B cell (primary cell): ENCODE measurements around the gene WDR70. TPM values are rescaled to one million over a fixed set of nuclear protein-coding genes. Genes with fewer than 3 reads are reported as not detected.

Experiments
- ATAC-seq: fragments of 200-7000 bp; cut with Tn5 transposase; one replicate; pipeline ENCODE4 v1.10.0; 2021; ENCODE audit warnings: low read depth, mild to moderate bottlenecking, moderate number of reproducible peaks, moderate library complexity
- CTCF ChIA-PET: fragments of 350-600 bp; sonication (Branson Sonifier 250); formaldehyde crosslinking; loops from one replicate; lab custom pipeline; 2021; ENCODE audit warnings: antibody characterized with exemption, inconsistent platforms; lab: Charles Lee
- POLR2A ChIA-PET: fragments of 350-600 bp; sonication (Branson Sonifier 250); formaldehyde crosslinking; loops from one replicate; lab custom pipeline; 2021; ENCODE audit warnings: antibody characterized with exemption; lab: Charles Lee
- DNase-seq: peaks from one replicate; pipeline ENCODE4 v3.0.0; 2013
- H2AFZ ChIP-seq: 2 replicates; pipeline ENCODE4 v1.6.1; 2012; ENCODE audit warnings: mild to moderate bottlenecking, low read depth, low read length; ENCODE audit not compliant: insufficient read depth, poor library complexity, severe bottlenecking
- H3K27ac ChIP-seq, 2 donors: 1 replicate in 1 of 2; 2 replicates in 1 of 2; pipeline ENCODE4 v1.5.1; 2012 to 2013; ENCODE audit warnings: low read length in 2 of 2, mild to moderate bottlenecking in 2 of 2, moderate library complexity in 1 of 2
- H3K27me3 ChIP-seq, 4 experiments: fragments of 200-600 bp in 1 of 4; sonication (generic) in 1 of 4; replicated peaks in 1 of 4; 1 replicate in 2 of 4; 2 replicates in 2 of 4; pipeline versions ENCODE4 v1.6.1 to v1.7.0; 2013 to 2016; ENCODE audit warnings: low read length in 3 of 4, mild to moderate bottlenecking in 2 of 4, mixed read lengths in 1 of 4, moderate library complexity in 1 of 4; ENCODE audit not compliant: insufficient read depth in 4 of 4, control insufficient read depth in 3 of 4; ENCODE audit errors: control extremely low read depth in 1 of 4
- H3K36me3 ChIP-seq, 2 experiments: replicated peaks in 1 of 2; 1 replicate in 1 of 2; 2 replicates in 1 of 2; pipeline versions ENCODE4 v1.6.1 to v1.7.1; 2013; ENCODE audit warnings: low read length in 1 of 2; ENCODE audit not compliant: insufficient read depth in 2 of 2, control insufficient read depth in 1 of 2; ENCODE audit errors: control extremely low read depth in 1 of 2, extremely low read depth in 1 of 2
- H3K4me1 ChIP-seq, 2 donors: fragments of 200-600 bp in 1 of 2; sonication (generic) in 1 of 2; 1 replicate in 1 of 2; 2 replicates in 1 of 2; pipeline versions ENCODE4 v1.5.1 to v1.6.1; 2013 to 2017; ENCODE audit warnings: low read length in 2 of 2; ENCODE audit not compliant: control insufficient read depth in 2 of 2, insufficient read depth in 2 of 2
- H3K4me2 ChIP-seq: replicated peaks from 2 replicates; pipeline ENCODE3; 2012; ENCODE audit warnings: mild to moderate bottlenecking, low read depth, low read length; ENCODE audit not compliant: poor library complexity, severe bottlenecking
- H3K4me3 ChIP-seq, 5 experiments: fragments of 200-600 bp in 1 of 5; sonication (generic) in 1 of 5; 1 replicate in 3 of 5; 2 replicates in 2 of 5; pipeline versions ENCODE4 v1.5.1 to v1.7.0; 2011 to 2016; ENCODE audit warnings: low read length in 4 of 5, mild to moderate bottlenecking in 4 of 5, low read depth in 2 of 5, control low read depth in 1 of 5, moderate library complexity in 1 of 5; ENCODE audit not compliant: insufficient read depth in 1 of 5; ENCODE audit errors: control extremely low read depth in 1 of 5, extremely low read depth in 1 of 5
- H3K79me2 ChIP-seq: fragments of 200-600 bp; sonication (generic); one replicate; pipeline ENCODE4 v1.6.0; 2016; ENCODE audit warnings: low read length; ENCODE audit not compliant: control insufficient read depth, insufficient read depth
- H3K9ac ChIP-seq: fragments of 200-600 bp; sonication (generic); 2 replicates; pipeline ENCODE4 v1.6.1; 2017; ENCODE audit warnings: mild to moderate bottlenecking, low read length, moderate library complexity
- H3K9me3 ChIP-seq, 3 donors: one replicate each; pipeline versions ENCODE4 v1.6.1 to v1.7.1; 2013; ENCODE audit warnings: low read length in 2 of 3; ENCODE audit not compliant: control insufficient read depth in 2 of 3, insufficient read depth in 1 of 3; ENCODE audit errors: control extremely low read depth in 1 of 3
- H4K20me1 ChIP-seq: 2 replicates; pipeline ENCODE4 v1.6.0; 2012; ENCODE audit warnings: mild to moderate bottlenecking, low read length; ENCODE audit not compliant: insufficient read depth, control insufficient read depth, poor library complexity, severe bottlenecking
- H3K27ac Mint-ChIP-seq: one replicate; pipeline ENCODE4 v1.8.0; 2021; ENCODE audit warnings: mixed read lengths
- H3K27me3 Mint-ChIP-seq: one replicate; pipeline ENCODE4 v1.8.0; 2021; ENCODE audit warnings: mixed read lengths
- H3K4me1 Mint-ChIP-seq: one replicate; pipeline ENCODE4 v1.8.0; 2021; ENCODE audit warnings: mixed read lengths
- H3K4me3 Mint-ChIP-seq: one replicate; pipeline ENCODE4 v1.8.0; 2021; ENCODE audit warnings: mixed read lengths
- H3K9me3 Mint-ChIP-seq: one replicate; pipeline ENCODE4 v1.8.0; 2022; ENCODE audit warnings: mixed read lengths; ENCODE audit not compliant: insufficient read depth
- EZH2 ChIP-seq: IDR thresholded peaks from 2 replicates; pipeline ENCODE4 v1.6.1; 2012; ENCODE audit warnings: borderline replicate concordance, low read depth, mild to moderate bottlenecking, moderate library complexity, low read length; ENCODE audit not compliant: insufficient read depth, poor library complexity, severe bottlenecking
- WGBS: methylation state at CpG from one replicate; pipeline ENCODE4 v1.1.5; 2013; ENCODE audit warnings: missing lambda C conversion rate; ENCODE audit not compliant: insufficient coverage; 5-methylcytosine and 5-hydroxymethylcytosine counted together
- intact Hi-C: fragments of 100-400 bp; cut with micrococcal nuclease; formaldehyde crosslinking; loops from one replicate; pipeline ENCODE4 v1.10.0; 2022
- polyA plus RNA-seq: library from polyadenylated mRNA; depleted of rRNA; stranded (reverse); fragments of >200 nt; gene quantifications from 2 replicates; pipeline ENCODE4 v1.2.3, GENCODE V29; 2012
- total RNA-seq, 2 donors: library from RNA; stranded (reverse); fragments of 120-200 nt in 1 of 2; gene quantifications; 1 replicate in 1 of 2; 2 replicates in 1 of 2; pipeline versions ENCODE4 v1.2.3 to v1.2.4, GENCODE V29; 2013 to 2022
- TF ChIP-seq, protein P1 (sequence below): fragments of 200-600 bp; IDR thresholded peaks from one replicate; pipeline ENCODE4 v1.8.0; 2022; ENCODE audit warnings: antibody characterized with exemption, mild to moderate bottlenecking

Gene WDR70
- total and polyA plus RNA-seq, 2 donors (not counting 1 experiment from before 2014, with no cell fraction given) = 12.8 to 46.8 TPM

GRCh38 chr5:37662789-37663485, 283.8 kb downstream of the WDR70 start:
- H3K79me2 ChIP-seq = no peaks in the 10 kb centered on the region
- TF ChIP-seq, protein P1, sequence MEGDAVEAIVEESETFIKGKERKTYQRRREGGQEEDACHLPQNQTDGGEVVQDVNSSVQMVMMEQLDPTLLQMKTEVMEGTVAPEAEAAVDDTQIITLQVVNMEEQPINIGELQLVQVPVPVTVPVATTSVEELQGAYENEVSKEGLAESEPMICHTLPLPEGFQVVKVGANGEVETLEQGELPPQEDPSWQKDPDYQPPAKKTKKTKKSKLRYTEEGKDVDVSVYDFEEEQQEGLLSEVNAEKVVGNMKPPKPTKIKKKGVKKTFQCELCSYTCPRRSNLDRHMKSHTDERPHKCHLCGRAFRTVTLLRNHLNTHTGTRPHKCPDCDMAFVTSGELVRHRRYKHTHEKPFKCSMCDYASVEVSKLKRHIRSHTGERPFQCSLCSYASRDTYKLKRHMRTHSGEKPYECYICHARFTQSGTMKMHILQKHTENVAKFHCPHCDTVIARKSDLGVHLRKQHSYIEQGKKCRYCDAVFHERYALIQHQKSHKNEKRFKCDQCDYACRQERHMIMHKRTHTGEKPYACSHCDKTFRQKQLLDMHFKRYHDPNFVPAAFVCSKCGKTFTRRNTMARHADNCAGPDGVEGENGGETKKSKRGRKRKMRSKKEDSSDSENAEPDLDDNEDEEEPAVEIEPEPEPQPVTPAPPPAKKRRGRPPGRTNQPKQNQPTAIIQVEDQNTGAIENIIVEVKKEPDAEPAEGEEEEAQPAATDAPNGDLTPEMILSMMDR = no peak
- TF ChIP-seq EZH2 = no peak
- DNase-seq (no peak), ATAC-seq (no peak)
- H3K4me3 Mint-ChIP-seq = no peak overlapping the region
- no peaks in the 10 kb centered on the region for H4K20me1 ChIP-seq
- no peaks in the 10 kb centered on the region for H3K27me3 ChIP-seq
- H3K4me3 ChIP-seq = no peak overlapping the region
- H3K27ac ChIP-seq = no peak overlapping the region
- no peaks in the 10 kb centered on the region for H3K9me3 Mint-ChIP-seq
- H3K9ac ChIP-seq = no peak overlapping the region
- H3K4me1 Mint-ChIP-seq = peaks cover 4% of the 10 kb centered on the region
- H3K27ac Mint-ChIP-seq = no peak overlapping the region
- WGBS = 100% methylated on average over 1 of the region's 5 CpGs
- no peaks in the 10 kb centered on the region for H3K36me3 ChIP-seq
- no peaks in the 10 kb centered on the region for H3K27me3 Mint-ChIP-seq
- H3K4me1 ChIP-seq = no peaks in the 10 kb centered on the region
- ChIA-PET POLR2A (no interaction called here), CTCF (no interaction called here)
- H2AFZ ChIP-seq = no peak overlapping the region
- intact Hi-C loops = no loop called here
- no peaks in the 10 kb centered on the region for H3K9me3 ChIP-seq
- no peak overlapping the region for H3K4me2 ChIP-seq

DNA sequence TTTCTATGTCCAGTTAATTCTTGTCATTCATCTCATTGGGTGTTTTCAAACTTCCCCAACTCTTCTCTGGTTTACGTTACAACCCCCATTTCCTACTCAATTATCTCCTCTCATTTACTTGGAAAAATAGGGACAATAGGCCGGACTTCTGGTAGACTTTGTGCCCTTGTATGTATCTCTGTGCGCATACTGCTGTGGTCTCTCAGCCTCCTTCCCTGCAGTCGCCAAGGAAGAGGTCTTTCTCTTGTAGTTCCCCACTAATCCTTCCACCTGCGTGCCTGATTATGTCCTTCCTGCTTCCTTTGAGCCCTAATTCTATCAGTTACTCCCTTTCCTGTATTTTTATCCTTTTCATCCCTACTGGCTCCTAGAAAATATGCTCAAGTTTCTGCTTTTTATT, 284.4 kb downstream of the WDR70 start:
- no peak overlapping the region for H3K27ac ChIP-seq
- H3K9ac ChIP-seq = no peak overlapping the region
- no peaks in the 10 kb centered on the region for H4K20me1 ChIP-seq
- H3K27me3 Mint-ChIP-seq = no peaks in the 10 kb centered on the region
- DNase-seq (no peak), ATAC-seq (no peak)
- no peaks in the 10 kb centered on the region for H3K36me3 ChIP-seq
- H3K79me2 ChIP-seq = no peaks in the 10 kb centered on the region
- no peaks in the 10 kb centered on the region for H3K9me3 ChIP-seq
- H3K4me3 ChIP-seq = no peak overlapping the region
- H3K4me1 Mint-ChIP-seq = peaks cover 1% of the 10 kb centered on the region
- intact Hi-C loops = no loop called here
- CTCF ChIA-PET = no interaction called here
- POLR2A ChIA-PET = no interaction called here
- H3K27me3 ChIP-seq = no peaks in the 10 kb centered on the region
- H3K9me3 Mint-ChIP-seq = no peaks in the 10 kb centered on the region
- H3K4me3 Mint-ChIP-seq = no peak overlapping the region
- no peak overlapping the region for H2AFZ ChIP-seq
- 100% methylated on average over 4 of the region's 5 CpGs for WGBS
- H3K4me2 ChIP-seq = no peak overlapping the region
- TF ChIP-seq, protein P1 = no peak
- TF ChIP-seq EZH2 = no peak
- no peak overlapping the region for H3K27ac Mint-ChIP-seq
- no peaks in the 10 kb centered on the region for H3K4me1 ChIP-seq
